ENCODE results near the gene GGA2. TPM values are rescaled to one million over a fixed set of nuclear protein-coding genes. Genes with fewer than 3 reads are reported as not detected.
A peak's percentile ranks its signal among the peaks of the same experiment; 100 is the strongest.

Gene GGA2, protein sequence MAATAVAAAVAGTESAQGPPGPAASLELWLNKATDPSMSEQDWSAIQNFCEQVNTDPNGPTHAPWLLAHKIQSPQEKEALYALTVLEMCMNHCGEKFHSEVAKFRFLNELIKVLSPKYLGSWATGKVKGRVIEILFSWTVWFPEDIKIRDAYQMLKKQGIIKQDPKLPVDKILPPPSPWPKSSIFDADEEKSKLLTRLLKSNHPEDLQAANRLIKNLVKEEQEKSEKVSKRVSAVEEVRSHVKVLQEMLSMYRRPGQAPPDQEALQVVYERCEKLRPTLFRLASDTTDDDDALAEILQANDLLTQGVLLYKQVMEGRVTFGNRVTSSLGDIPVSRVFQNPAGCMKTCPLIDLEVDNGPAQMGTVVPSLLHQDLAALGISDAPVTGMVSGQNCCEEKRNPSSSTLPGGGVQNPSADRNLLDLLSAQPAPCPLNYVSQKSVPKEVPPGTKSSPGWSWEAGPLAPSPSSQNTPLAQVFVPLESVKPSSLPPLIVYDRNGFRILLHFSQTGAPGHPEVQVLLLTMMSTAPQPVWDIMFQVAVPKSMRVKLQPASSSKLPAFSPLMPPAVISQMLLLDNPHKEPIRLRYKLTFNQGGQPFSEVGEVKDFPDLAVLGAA
- total RNA-seq (ENCODE audit: low replicate concordance): 11.5 and 38.7 TPM in 2 replicates

DNA sequence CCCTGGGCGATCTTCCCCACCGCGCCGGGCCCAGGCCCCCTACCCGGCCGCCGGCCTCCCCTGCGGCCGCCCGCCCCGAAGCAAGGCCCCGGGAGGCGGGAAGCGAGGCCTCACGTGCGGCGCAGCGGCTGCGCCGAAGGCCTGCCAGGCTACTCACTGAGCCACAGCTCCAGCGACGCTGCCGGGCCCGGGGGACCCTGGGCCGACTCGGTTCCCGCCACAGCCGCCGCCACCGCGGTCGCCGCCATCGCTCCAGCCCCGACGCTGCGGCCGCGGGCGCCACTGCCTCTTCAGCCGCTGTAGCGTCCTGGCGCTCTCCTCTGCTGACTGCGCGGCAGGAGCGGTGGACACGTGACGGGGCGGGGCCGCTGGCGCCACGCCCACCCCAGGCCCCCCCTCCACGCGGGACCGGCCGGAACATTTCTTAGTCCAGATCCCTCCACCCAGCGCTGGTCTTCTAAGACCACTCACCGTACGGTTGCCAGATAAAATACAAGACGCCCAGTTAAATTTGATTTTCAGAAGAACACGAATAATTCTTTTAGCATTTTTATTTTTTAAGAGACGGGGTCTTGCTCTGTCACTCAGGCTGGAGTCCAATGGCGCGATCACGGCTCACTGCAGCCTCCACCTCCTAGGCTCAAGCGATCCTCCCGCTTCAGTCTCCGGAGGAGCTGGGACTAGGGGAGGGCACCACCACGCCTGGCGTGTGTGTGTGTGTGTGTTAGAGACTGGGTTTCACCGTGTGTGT is at the start of gene GGA2:
TSS of gene GGA2 (minus strand) at position 331 of the 751 bp plus-strand sequence. CDS start at position 248, 83 bp downstream.
- TF ChIP-seq, protein P1, sequence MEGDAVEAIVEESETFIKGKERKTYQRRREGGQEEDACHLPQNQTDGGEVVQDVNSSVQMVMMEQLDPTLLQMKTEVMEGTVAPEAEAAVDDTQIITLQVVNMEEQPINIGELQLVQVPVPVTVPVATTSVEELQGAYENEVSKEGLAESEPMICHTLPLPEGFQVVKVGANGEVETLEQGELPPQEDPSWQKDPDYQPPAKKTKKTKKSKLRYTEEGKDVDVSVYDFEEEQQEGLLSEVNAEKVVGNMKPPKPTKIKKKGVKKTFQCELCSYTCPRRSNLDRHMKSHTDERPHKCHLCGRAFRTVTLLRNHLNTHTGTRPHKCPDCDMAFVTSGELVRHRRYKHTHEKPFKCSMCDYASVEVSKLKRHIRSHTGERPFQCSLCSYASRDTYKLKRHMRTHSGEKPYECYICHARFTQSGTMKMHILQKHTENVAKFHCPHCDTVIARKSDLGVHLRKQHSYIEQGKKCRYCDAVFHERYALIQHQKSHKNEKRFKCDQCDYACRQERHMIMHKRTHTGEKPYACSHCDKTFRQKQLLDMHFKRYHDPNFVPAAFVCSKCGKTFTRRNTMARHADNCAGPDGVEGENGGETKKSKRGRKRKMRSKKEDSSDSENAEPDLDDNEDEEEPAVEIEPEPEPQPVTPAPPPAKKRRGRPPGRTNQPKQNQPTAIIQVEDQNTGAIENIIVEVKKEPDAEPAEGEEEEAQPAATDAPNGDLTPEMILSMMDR (IDR thresholded peaks at IDR 0.05; ENCODE audit: insufficient read depth, low read length): no peak
- peak within 1 kb of the TSS; percentile 86 for H3K4me3 ChIP-seq (ENCODE audit: low read depth, low read length)
- peak; percentile 75 for DNase-seq (ENCODE audit: low read depth)

DNA sequence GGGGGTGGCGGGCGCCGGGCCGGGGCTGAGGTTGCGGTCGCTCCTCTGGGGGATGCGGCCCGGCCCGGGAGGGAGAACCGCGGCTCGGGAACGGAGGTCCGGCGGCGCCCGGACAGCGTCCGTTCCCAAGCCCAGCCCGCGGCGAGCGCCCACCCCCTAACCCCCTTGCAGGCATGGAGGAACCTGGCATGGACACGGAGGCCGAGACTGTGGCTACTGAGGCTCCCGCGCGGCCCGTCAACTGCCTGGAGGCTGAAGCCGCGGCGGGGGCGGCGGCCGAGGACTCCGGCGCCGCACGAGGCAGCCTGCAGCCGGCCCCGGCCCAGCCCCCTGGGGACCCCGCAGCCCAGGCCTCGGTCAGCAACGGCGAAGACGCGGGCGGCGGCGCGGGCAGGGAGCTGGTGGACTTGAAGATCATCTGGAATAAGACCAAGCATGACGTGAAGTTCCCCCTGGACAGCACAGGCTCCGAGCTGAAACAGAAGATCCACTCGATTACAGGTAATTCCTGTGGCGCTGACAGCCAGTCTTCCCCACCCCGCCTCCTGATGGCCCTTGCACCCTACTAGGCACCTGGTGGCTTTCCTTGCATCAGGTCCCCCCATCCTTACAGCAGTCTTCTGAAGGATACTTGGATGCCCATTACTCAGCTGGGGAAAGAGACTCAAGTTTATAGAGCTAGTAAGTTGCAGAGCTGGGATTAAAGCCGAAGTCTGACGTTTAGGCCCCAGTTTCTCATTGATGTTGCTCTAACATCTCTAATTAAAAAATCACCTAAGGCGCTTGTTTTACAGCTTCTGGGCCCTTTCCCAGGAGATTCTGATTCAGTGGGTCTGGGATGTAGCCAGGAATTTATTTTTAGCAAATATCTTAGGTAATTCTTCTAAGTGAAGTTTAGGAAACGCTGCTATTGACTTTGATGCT is 47.7 kb upstream of the GGA2 start:
- peak overlapping the region; percentile 98 for H3K4me3 ChIP-seq (ENCODE audit: low read depth, low read length)
- DNase-seq (ENCODE audit: low read depth): peak; percentile 52
- TF ChIP-seq, protein P1 (IDR thresholded peaks at IDR 0.05; ENCODE audit: insufficient read depth, low read length): no peak

DNA sequence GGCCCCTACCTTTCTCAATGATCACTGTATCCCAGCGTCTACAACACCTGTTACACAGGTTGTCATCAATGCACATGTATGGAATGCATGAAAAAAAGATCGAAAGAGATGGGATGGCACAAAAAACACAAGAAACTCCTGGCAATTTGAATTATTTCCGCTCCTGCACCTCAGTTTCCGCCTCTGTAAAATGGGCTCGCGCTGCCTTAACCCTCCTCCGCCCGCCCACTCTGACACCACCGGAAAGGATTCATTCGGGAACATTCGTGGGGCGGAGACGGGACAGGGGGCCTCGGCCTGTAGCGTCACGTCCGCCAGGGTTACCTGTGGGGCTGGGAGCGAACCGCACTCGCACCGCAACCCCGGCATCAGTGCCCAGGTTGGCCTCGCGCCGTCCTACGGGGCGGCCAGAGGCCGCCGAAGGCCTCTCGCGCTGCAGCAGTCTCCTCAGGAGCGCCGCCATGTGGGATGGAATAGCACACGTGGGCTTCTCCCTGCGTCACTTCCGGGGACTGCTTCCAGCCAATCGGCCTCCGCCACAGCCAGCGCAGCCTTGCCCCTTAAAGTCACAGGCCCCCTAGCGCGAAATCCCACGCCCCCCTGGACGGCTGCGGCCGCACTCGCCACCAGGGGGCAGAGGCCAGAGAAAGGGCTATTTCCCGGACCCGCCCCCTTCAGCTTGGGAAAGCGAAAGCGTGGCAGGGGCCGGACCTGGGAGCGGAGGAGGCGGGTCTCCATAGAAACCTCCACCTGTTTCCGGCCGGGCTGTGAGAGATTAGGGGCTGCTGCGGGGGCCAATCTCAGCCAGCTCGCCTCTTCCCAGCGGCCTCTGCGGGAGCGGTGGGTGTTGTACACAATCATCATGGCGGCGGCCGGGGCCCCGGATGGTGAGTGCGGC is 46.8 kb upstream of the GGA2 start, which contains the start of the genes EARS2 and UBFD1:
TSS of gene EARS2 (minus strand) at position 470 of the 898 bp plus-strand sequence. CDS start at position 463, 7 bp downstream.
TSS of gene UBFD1 (plus strand) at position 847 of the 898 bp plus-strand sequence. CDS start at position 863, 16 bp downstream.
- peak; percentile 98 for DNase-seq (ENCODE audit: low read depth)
- peak within 1 kb of the TSS; percentile 98 for H3K4me3 ChIP-seq (ENCODE audit: low read depth, low read length)
- TF ChIP-seq, protein P1 (IDR thresholded peaks at IDR 0.05; ENCODE audit: insufficient read depth, low read length): peak; percentile 91

DNA sequence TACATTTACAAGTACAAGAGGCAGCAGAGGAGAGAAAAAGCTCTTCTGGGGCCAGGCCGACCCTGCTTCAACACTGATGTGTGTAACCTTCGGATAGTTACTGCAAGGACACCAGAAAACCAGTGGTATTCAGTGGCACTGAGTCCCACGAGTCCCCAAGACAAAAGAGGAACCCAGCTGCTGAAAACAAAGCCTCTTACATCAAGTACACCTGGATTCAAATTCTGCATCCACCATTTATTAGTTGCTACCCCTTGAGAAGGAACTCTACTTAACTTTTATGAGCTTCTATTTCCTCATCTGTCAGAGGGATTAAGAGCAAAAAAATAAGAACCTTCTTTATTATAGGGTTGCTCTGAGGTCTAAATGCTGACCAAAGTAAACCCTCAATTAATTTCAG is 44.2 kb upstream of the GGA2 start:
- H3K4me3 ChIP-seq (ENCODE audit: low read depth, low read length): no peak overlapping the region
- TF ChIP-seq, protein P1 (IDR thresholded peaks at IDR 0.05; ENCODE audit: insufficient read depth, low read length): no peak
- no peak for DNase-seq (ENCODE audit: low read depth)

DNA sequence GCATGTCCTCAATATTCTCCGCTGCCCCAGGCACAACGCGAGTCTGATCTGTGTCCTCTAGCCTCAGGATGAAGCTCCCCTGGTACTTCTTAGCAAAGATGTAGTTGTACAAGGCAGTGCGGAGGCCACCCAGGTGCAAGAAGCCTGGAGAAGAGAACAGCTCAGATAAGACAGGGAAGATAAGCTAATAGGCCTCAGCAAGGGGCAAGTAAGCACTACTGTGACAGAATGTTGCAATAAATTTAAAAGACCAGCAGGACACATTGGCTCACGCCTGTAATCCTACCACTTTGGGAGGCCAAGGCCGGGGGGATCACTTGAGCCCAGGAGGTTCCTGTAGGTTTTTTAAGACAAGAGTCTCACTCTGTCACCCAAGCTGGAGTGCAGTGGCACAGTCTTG is 41.9 kb upstream of the GGA2 start:
- TF ChIP-seq, protein P1 (IDR thresholded peaks at IDR 0.05; ENCODE audit: insufficient read depth, low read length): no peak
- DNase-seq (ENCODE audit: low read depth): no peak
- no peak overlapping the region for H3K4me3 ChIP-seq (ENCODE audit: low read depth, low read length)

All from fibroblast of the aortic adventitia (primary cell).